ENCODE results near the gene DLGAP4. TPM values are rescaled to one million over a fixed set of nuclear protein-coding genes. Genes with fewer than 3 reads are reported as not detected.

Gene DLGAP4
- total and polyA plus RNA-seq, 9 of the 15 experiments (the other 6 are each of a cell fraction or from before 2014, with no cell fraction given), result 0.31 to 34.1 (median 4.5) TPM

DNA sequence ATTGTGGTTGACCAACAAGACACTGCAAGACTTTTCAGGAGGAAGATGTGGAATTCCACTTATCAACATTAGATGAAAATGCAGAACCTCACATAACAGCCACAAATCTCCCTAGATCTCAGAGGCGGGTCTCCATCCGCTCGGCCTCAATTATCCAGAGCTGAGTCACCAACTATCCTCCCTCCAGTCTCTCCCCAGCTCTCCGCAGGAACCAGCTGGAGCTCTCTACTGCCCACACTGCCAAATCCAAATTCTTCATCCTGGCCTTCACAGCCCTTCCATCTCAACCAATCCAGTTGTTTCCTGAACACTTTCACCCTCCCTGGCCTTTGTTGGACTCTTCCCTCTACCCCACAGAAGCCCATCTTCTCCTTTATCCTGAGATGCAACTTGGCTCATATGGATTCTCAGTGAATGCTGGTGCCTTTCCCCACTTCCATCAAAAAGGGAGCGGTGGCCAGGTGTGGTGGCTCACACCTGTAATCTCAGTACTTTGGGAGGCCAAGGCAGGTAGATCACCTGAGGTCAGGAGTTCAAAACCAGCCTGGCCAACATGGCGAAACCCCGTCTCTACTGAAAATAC is 263.8 kb downstream of the DLGAP4 start (continued):
- TF ChIP-seq SNIP1 (IDR thresholded peaks at IDR 0.05; ENCODE audit: low read depth), result no peak
- no peak for TF ChIP-seq EHMT2 (IDR thresholded peaks at IDR 0.05)
- TF ChIP-seq ZNF696 (CRISPR knock-in tag; conservative IDR thresholded peaks at IDR 0.05), result no peak
- no peak for TF ChIP-seq GABPA (tag; conservative IDR thresholded peaks at IDR 0.05; ENCODE audit: low read depth)
- TF ChIP-seq ZNF311 (CRISPR knock-in tag; IDR thresholded peaks at IDR 0.05), result no peak
- TF ChIP-seq, protein P1, sequence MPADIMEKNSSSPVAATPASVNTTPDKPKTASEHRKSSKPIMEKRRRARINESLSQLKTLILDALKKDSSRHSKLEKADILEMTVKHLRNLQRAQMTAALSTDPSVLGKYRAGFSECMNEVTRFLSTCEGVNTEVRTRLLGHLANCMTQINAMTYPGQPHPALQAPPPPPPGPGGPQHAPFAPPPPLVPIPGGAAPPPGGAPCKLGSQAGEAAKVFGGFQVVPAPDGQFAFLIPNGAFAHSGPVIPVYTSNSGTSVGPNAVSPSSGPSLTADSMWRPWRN (IDR thresholded peaks at IDR 0.05; ENCODE audit: low read depth), result no peak
- TF ChIP-seq NFE2 (IDR thresholded peaks at IDR 0.05; ENCODE audit: low read depth), result peak; percentile 66
- no peak for TF ChIP-seq STAG1 (CRISPR knock-in tag; IDR thresholded peaks at IDR 0.05; ENCODE audit: borderline replicate concordance)
- TF ChIP-seq L3MBTL2 (IDR thresholded peaks at IDR 0.05), result no peak
- no peak for TF ChIP-seq HEY1 (CRISPR knock-in tag; IDR thresholded peaks at IDR 0.05; ENCODE audit: borderline replicate concordance)
- no peak for TF ChIP-seq LEF1 (IDR thresholded peaks at IDR 0.05)
- TF ChIP-seq SMARCC2 (IDR thresholded peaks at IDR 0.05; ENCODE audit: low read depth), result no peak
- peak in 1 of 2 experiments; percentile 56; a peak in 2 of 4 replicates for TF ChIP-seq RCOR1 (IDR thresholded peaks at IDR 0.05; ENCODE audit: borderline replicate concordance in 1 of 2, low read depth in 2 of 2, low read length in 2 of 2)
- TF ChIP-seq MTA2 (IDR thresholded peaks at IDR 0.05; ENCODE audit: low read depth), result no peak
- no peak for TF ChIP-seq ETS2 (tag; IDR thresholded peaks at IDR 0.05; ENCODE audit: borderline replicate concordance, poor library complexity, severe bottlenecking)
- TF ChIP-seq, protein P2, sequence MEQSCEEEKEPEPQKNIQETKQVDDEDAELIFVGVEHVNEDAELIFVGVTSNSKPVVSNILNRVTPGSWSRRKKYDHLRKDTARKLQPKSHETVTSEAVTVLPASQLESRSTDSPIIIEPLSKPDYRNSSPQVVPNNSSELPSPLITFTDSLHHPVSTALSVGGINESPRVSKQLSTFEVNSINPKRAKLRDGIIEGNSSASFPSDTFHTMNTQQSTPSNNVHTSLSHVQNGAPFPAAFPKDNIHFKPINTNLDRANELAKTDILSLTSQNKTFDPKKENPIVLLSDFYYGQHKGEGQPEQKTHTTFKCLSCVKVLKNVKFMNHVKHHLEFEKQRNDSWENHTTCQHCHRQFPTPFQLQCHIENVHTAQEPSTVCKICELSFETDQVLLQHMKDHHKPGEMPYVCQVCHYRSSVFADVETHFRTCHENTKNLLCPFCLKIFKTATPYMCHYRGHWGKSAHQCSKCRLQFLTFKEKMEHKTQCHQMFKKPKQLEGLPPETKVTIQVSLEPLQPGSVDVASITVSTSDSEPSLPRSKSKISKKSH (CRISPR knock-in tag; IDR thresholded peaks at IDR 0.05), result no peak
- TF ChIP-seq, protein P3, sequence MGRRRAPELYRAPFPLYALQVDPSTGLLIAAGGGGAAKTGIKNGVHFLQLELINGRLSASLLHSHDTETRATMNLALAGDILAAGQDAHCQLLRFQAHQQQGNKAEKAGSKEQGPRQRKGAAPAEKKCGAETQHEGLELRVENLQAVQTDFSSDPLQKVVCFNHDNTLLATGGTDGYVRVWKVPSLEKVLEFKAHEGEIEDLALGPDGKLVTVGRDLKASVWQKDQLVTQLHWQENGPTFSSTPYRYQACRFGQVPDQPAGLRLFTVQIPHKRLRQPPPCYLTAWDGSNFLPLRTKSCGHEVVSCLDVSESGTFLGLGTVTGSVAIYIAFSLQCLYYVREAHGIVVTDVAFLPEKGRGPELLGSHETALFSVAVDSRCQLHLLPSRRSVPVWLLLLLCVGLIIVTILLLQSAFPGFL (CRISPR knock-in tag; IDR thresholded peaks at IDR 0.05), result no peak
- no peak for TF ChIP-seq NCOA1 (IDR thresholded peaks at IDR 0.05; ENCODE audit: low read depth)
- no peak for TF ChIP-seq ZNF583 (CRISPR knock-in tag; IDR thresholded peaks at IDR 0.05)
- no peak for TF ChIP-seq ZKSCAN3 (CRISPR knock-in tag; IDR thresholded peaks at IDR 0.05)

All from K562 (cell line).